ENCODE data around the gene NAA35.

NAA35 gene

GRCh38 chr9:86005253-86005775 is 64.4 kb downstream of the NAA35 start:
- CTCF ChIA-PET = no interaction called here
- POLR2A ChIA-PET = no interaction called here
- no peak for DNase-seq (ENCODE audit: extremely low spot score)
- TF ChIP-seq NFRKB (IDR thresholded peaks at IDR 0.05) = no peak
- TF ChIP-seq PKNOX1 (IDR thresholded peaks at IDR 0.05) = no peak
- TF ChIP-seq FOXM1 (IDR thresholded peaks at IDR 0.05; ENCODE audit: borderline replicate concordance) = no peak
- TF ChIP-seq LEF1 (IDR thresholded peaks at IDR 0.05; ENCODE audit: borderline replicate concordance) = no peak
- TF ChIP-seq TARDBP (IDR thresholded peaks at IDR 0.05) = no peak
- no peak for TF ChIP-seq BHLHE40 (IDR thresholded peaks at IDR 0.05; ENCODE audit: borderline replicate concordance)
- no peak for TF ChIP-seq L3MBTL2 (conservative IDR thresholded peaks at IDR 0.05)
- no peak for TF ChIP-seq SUZ12 (IDR thresholded peaks at IDR 0.05)
- TF ChIP-seq ZNF384 (IDR thresholded peaks at IDR 0.05) = no peak
- TF ChIP-seq SP1 (IDR thresholded peaks at IDR 0.05) = no peak
- TF ChIP-seq FOXK2 (IDR thresholded peaks at IDR 0.05) = no peak
- TF ChIP-seq CTBP1 (IDR thresholded peaks at IDR 0.05; ENCODE audit: borderline replicate concordance) = no peak
- TF ChIP-seq FOXA1 (IDR thresholded peaks at IDR 0.05) = no peak
- no peak for TF ChIP-seq ARNT (IDR thresholded peaks at IDR 0.05)
- TF ChIP-seq HDGF (IDR thresholded peaks at IDR 0.05; ENCODE audit: borderline replicate concordance) = no peak
- no peak for TF ChIP-seq ELF4 (IDR thresholded peaks at IDR 0.05)

GRCh38 chr9:86009133-86009532 is 68.2 kb downstream of the NAA35 start:
- no peak for DNase-seq (ENCODE audit: extremely low spot score)
- ChIA-PET POLR2A (no interaction called here), CTCF (no interaction called here)
- no peak for TF ChIP-seq ELF4 (IDR thresholded peaks at IDR 0.05)

GRCh38 chr9:86020731-86021130 is 79.8 kb downstream of the NAA35 start:
- TF ChIP-seq ZNF384 (IDR thresholded peaks at IDR 0.05) (no peak), ELF4 (IDR thresholded peaks at IDR 0.05) (no peak), FOXA1 (IDR thresholded peaks at IDR 0.05) (no peak), FOXK2 (IDR thresholded peaks at IDR 0.05) (no peak), PKNOX1 (IDR thresholded peaks at IDR 0.05) (no peak), ARNT (IDR thresholded peaks at IDR 0.05) (no peak), HDGF (IDR thresholded peaks at IDR 0.05; ENCODE audit: borderline replicate concordance) (no peak), CTBP1 (IDR thresholded peaks at IDR 0.05; ENCODE audit: borderline replicate concordance) (no peak), SP1 (IDR thresholded peaks at IDR 0.05) (no peak), LEF1 (IDR thresholded peaks at IDR 0.05; ENCODE audit: borderline replicate concordance) (no peak), BHLHE40 (IDR thresholded peaks at IDR 0.05; ENCODE audit: borderline replicate concordance) (no peak), SUZ12 (IDR thresholded peaks at IDR 0.05) (no peak), NFRKB (IDR thresholded peaks at IDR 0.05) (no peak), TARDBP (IDR thresholded peaks at IDR 0.05) (no peak), FOXM1 (IDR thresholded peaks at IDR 0.05; ENCODE audit: borderline replicate concordance) (no peak), L3MBTL2 (conservative IDR thresholded peaks at IDR 0.05) (no peak)
- no peak for DNase-seq (ENCODE audit: extremely low spot score)
- ChIA-PET CTCF (no interaction called here), POLR2A (no interaction called here)

GRCh38 chr9:86021166-86021565 is 80.2 kb downstream of the NAA35 start:
- no peak for DNase-seq (ENCODE audit: extremely low spot score)
- TF ChIP-seq SUZ12 (IDR thresholded peaks at IDR 0.05) (no peak), L3MBTL2 (conservative IDR thresholded peaks at IDR 0.05) (no peak), FOXK2 (IDR thresholded peaks at IDR 0.05) (no peak), SP1 (IDR thresholded peaks at IDR 0.05) (no peak), ZNF384 (IDR thresholded peaks at IDR 0.05) (no peak), BHLHE40 (IDR thresholded peaks at IDR 0.05; ENCODE audit: borderline replicate concordance) (no peak), FOXA1 (IDR thresholded peaks at IDR 0.05) (no peak), NFRKB (IDR thresholded peaks at IDR 0.05) (no peak), ARNT (IDR thresholded peaks at IDR 0.05) (no peak)
- POLR2A ChIA-PET = no interaction called here
- CTCF ChIA-PET = no interaction called here

- CTCF ChIA-PET = no interaction called here
- DNase-seq (ENCODE audit: extremely low spot score) = no peak
- POLR2A ChIA-PET = no interaction called here
- no peak for TF ChIP-seq BHLHE40 (IDR thresholded peaks at IDR 0.05; ENCODE audit: borderline replicate concordance)
- TF ChIP-seq FOXK2 (IDR thresholded peaks at IDR 0.05) = no peak
- TF ChIP-seq FOXA1 (IDR thresholded peaks at IDR 0.05) = no peak
- no peak for TF ChIP-seq HDGF (IDR thresholded peaks at IDR 0.05; ENCODE audit: borderline replicate concordance)
- no peak for TF ChIP-seq SP1 (IDR thresholded peaks at IDR 0.05)
Measured at GRCh38 chr9:86022687-86023266, 81.8 kb downstream of the NAA35 start.

GRCh38 chr9:86027767-86028166 is 86.8 kb downstream of the NAA35 start:
- CTCF ChIA-PET = no interaction called here
- POLR2A ChIA-PET = no interaction called here
- no peak for TF ChIP-seq FOXM1 (IDR thresholded peaks at IDR 0.05; ENCODE audit: borderline replicate concordance)
- no peak for TF ChIP-seq BHLHE40 (IDR thresholded peaks at IDR 0.05; ENCODE audit: borderline replicate concordance)
- TF ChIP-seq CTBP1 (IDR thresholded peaks at IDR 0.05; ENCODE audit: borderline replicate concordance) = no peak
- TF ChIP-seq TARDBP (IDR thresholded peaks at IDR 0.05) = no peak
- no peak for TF ChIP-seq ZNF384 (IDR thresholded peaks at IDR 0.05)
- TF ChIP-seq SUZ12 (IDR thresholded peaks at IDR 0.05) = no peak
- no peak for TF ChIP-seq HDGF (IDR thresholded peaks at IDR 0.05; ENCODE audit: borderline replicate concordance)
- no peak for TF ChIP-seq FOXK2 (IDR thresholded peaks at IDR 0.05)
- TF ChIP-seq SP1 (IDR thresholded peaks at IDR 0.05) = no peak
- TF ChIP-seq PKNOX1 (IDR thresholded peaks at IDR 0.05) = no peak
- TF ChIP-seq LEF1 (IDR thresholded peaks at IDR 0.05; ENCODE audit: borderline replicate concordance) = no peak
- TF ChIP-seq ELF4 (IDR thresholded peaks at IDR 0.05) = no peak
- TF ChIP-seq FOXA1 (IDR thresholded peaks at IDR 0.05) = no peak
- TF ChIP-seq NFRKB (IDR thresholded peaks at IDR 0.05) = no peak
- no peak for TF ChIP-seq L3MBTL2 (conservative IDR thresholded peaks at IDR 0.05)

More at GRCh38 chr9:86027767-86028166, 86.8 kb downstream of the NAA35 start:
- no peak for DNase-seq (ENCODE audit: extremely low spot score)
